OCI-LY7 (cell line): Measurements from ENCODE around the gene SIRT6. TPM values are rescaled to one million over a fixed set of nuclear protein-coding genes. Genes with fewer than 3 reads are reported as not detected.

Experiments
- BruUV-seq: library from RNA; stranded (reverse); fragments of 400-500 nt; replicated peaks from 2 replicates; lab custom pipeline; 2021; lab: Mats Ljungman, UMichigan
- CTCF ChIA-PET: fragments of 300-600 bp; sonication (Branson Sonifier 250); formaldehyde crosslinking; loops from one replicate; lab custom pipeline; 2022; ENCODE audit warnings: antibody characterized with exemption; ENCODE audit not compliant: unreplicated experiment; lab: Charles Lee
- POLR2A ChIA-PET: fragments of 300-600 bp; sonication (Branson Sonifier 250); formaldehyde crosslinking; loops from one replicate; lab custom pipeline; 2022; ENCODE audit warnings: antibody characterized with exemption; lab: Charles Lee
- DNase-seq: peaks from one replicate; pipeline ENCODE4 v3.0.0-alpha.2; 2015; ENCODE audit warnings: low spot score
- H2AFZ ChIP-seq: fragments of 200-600 bp; sonication (generic), shearing (Covaris generic); 2 replicates; pipeline ENCODE4 v1.6.1; 2014; ENCODE audit warnings: mild to moderate bottlenecking, antibody characterized with exemption, low read length, moderate library complexity
- H3K27ac ChIP-seq: fragments of 200-600 bp; sonication (generic); 2 replicates; pipeline ENCODE4 v1.5.1; 2014; ENCODE audit warnings: mixed run types, low read depth, mild to moderate bottlenecking, moderate library complexity, low read length, inconsistent platforms; ENCODE audit not compliant: poor library complexity, severe bottlenecking
- H3K36me3 ChIP-seq: fragments of 200-600 bp; sonication (generic); 2 replicates; pipeline ENCODE4 v1.6.1; 2014; ENCODE audit warnings: mild to moderate bottlenecking, antibody characterized with exemption, low read length, moderate library complexity, mixed read lengths; ENCODE audit not compliant: insufficient read depth
- H3K4me1 ChIP-seq: fragments of 200-600 bp; sonication (generic); 2 replicates; pipeline ENCODE4 v1.5.1; 2014; ENCODE audit warnings: mild to moderate bottlenecking, low read length; ENCODE audit not compliant: insufficient read depth, poor library complexity, severe bottlenecking
- H3K4me2 ChIP-seq: fragments of 200-600 bp; sonication (generic); 2 replicates; pipeline ENCODE4 v1.6.1; 2014; ENCODE audit warnings: mild to moderate bottlenecking, low read length
- H3K4me3 ChIP-seq: fragments of 200-600 bp; sonication (generic); 2 replicates; pipeline ENCODE4 v1.5.1; 2014; ENCODE audit warnings: mild to moderate bottlenecking, low read depth, low read length; ENCODE audit not compliant: poor library complexity, severe bottlenecking
- H3K79me2 ChIP-seq: fragments of 200-600 bp; sonication (generic); 2 replicates; pipeline ENCODE4 v1.6.1; 2016; ENCODE audit warnings: low read depth, mild to moderate bottlenecking, low read length, moderate library complexity, mixed read lengths; ENCODE audit not compliant: insufficient read depth
- H3K9me2 ChIP-seq: fragments of 200-600 bp; sonication (generic); 2 replicates; pipeline ENCODE4 v1.6.1; 2016; ENCODE audit warnings: mild to moderate bottlenecking, low read length, mixed read lengths; ENCODE audit not compliant: insufficient read depth
- H3K9me3 ChIP-seq: fragments of 200-600 bp; sonication (generic); 2 replicates; pipeline ENCODE4 v1.6.1; 2014; ENCODE audit warnings: mild to moderate bottlenecking, mixed run types, low read length, mixed read lengths
- H4K20me1 ChIP-seq: fragments of 200-600 bp; sonication (generic); 2 replicates; pipeline ENCODE4 v1.6.1; 2014; ENCODE audit warnings: mild to moderate bottlenecking, antibody characterized with exemption, low read length, moderate library complexity, mixed read lengths; ENCODE audit not compliant: insufficient read depth
- EZH2phosphoT487 ChIP-seq: fragments of 200-600 bp; sonication (generic); IDR thresholded peaks from 2 replicates; pipeline ENCODE4 v1.6.1; 2018; ENCODE audit warnings: low read depth, borderline replicate concordance, mild to moderate bottlenecking, mixed run types, antibody characterized with exemption, low read length, moderate library complexity, mixed read lengths
- intact Hi-C: fragments of 100-400 bp; cut with micrococcal nuclease; formaldehyde crosslinking; loops from one replicate; pipeline ENCODE4 v1.10.0; 2022; ENCODE audit not compliant: unreplicated experiment
- total RNA-seq, 2 experiments: library from RNA; depleted of rRNA in 1 of 2; stranded (reverse); fragments of >200 nt in 1 of 2; shearing (Covaris generic) in 1 of 2; gene quantifications; 2 replicates each; pipeline ENCODE4 v1.2.3, GENCODE V29; 2014 to 2022
- TF ChIP-seq, protein P1 (sequence below): fragments of 200-600 bp; sonication (generic); conservative IDR thresholded peaks from 2 replicates; pipeline ENCODE4 v1.5.1; 2014; ENCODE audit warnings: mild to moderate bottlenecking, antibody characterized with exemption, low read length, moderate library complexity, mixed read lengths

SIRT6 gene
- total RNA-seq, 2 experiments from 2014 or later: 31.7 to 46.2 TPM

- TF ChIP-seq EZH2phosphoT487: no peak
- TF ChIP-seq, protein P1, sequence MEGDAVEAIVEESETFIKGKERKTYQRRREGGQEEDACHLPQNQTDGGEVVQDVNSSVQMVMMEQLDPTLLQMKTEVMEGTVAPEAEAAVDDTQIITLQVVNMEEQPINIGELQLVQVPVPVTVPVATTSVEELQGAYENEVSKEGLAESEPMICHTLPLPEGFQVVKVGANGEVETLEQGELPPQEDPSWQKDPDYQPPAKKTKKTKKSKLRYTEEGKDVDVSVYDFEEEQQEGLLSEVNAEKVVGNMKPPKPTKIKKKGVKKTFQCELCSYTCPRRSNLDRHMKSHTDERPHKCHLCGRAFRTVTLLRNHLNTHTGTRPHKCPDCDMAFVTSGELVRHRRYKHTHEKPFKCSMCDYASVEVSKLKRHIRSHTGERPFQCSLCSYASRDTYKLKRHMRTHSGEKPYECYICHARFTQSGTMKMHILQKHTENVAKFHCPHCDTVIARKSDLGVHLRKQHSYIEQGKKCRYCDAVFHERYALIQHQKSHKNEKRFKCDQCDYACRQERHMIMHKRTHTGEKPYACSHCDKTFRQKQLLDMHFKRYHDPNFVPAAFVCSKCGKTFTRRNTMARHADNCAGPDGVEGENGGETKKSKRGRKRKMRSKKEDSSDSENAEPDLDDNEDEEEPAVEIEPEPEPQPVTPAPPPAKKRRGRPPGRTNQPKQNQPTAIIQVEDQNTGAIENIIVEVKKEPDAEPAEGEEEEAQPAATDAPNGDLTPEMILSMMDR: no peak
- Histone ChIP-seq H3K79me2 (no peaks in the 10 kb centered on the region), H3K9me2 (no peaks in the 10 kb centered on the region), H3K4me1 (peaks cover 4% of the 10 kb centered on the region), H3K36me3 (no peaks in the 10 kb centered on the region), H3K9me3 (no peaks in the 10 kb centered on the region), H3K4me2 (no peak overlapping the region), H4K20me1 (no peaks in the 10 kb centered on the region), H3K4me3 (no peak overlapping the region), H3K27ac (no peak overlapping the region), H2AFZ (no peak overlapping the region)
- ChIA-PET CTCF (no interaction called here), POLR2A (no interaction called here)
- intact Hi-C loops: no loop called here
- DNase-seq: no peak
- BruUV-seq: no TSS peak
Measured at GRCh38 chr19:4217429-4218264, 35.3 kb upstream of the SIRT6 start.

DNA sequence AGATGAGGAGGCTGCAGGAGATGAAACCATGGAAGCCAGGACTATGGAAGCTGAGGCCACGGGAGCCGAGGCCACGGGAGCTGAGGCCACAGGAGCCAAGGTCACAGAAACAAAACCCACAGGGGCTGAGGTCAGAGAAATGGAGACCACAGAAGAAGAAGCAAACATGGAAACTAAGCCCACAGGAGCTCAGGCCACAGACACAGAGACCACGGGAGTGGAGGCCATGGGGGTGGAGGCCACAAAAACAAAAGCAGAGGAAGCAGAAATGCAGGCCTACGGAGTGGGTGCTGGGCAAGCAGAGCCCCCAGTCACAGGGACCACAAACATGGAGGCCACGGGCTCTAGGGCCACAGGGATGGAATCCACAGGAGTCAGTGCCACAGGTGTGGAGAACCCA lies 34.5 kb upstream of the SIRT6 start:
- BruUV-seq: no TSS peak
- H3K9me3 ChIP-seq: no peaks in the 10 kb centered on the region
- H3K27ac ChIP-seq: no peak overlapping the region
- no peaks in the 10 kb centered on the region for H3K79me2 ChIP-seq
- no peak overlapping the region for H3K4me3 ChIP-seq
- DNase-seq: no peak
- no peaks in the 10 kb centered on the region for H3K9me2 ChIP-seq
- TF ChIP-seq, protein P1: no peak
- TF ChIP-seq EZH2phosphoT487: no peak
- no peaks in the 10 kb centered on the region for H3K4me1 ChIP-seq
- no peak overlapping the region for H2AFZ ChIP-seq
- intact Hi-C loops: no loop called here
- H3K36me3 ChIP-seq: no peaks in the 10 kb centered on the region
- no peak overlapping the region for H3K4me2 ChIP-seq
- POLR2A ChIA-PET: interaction anchor here (0.6 kb wide), 1 partner anchor 47 kb away, joined by 3 read pairs; no protein-coding TSS in a partner anchor
- no peaks in the 10 kb centered on the region for H4K20me1 ChIP-seq
- CTCF ChIA-PET: no interaction called here

GRCh38 chr19:4215807-4216206 lies 33.4 kb upstream of the SIRT6 start:
- Histone ChIP-seq H3K9me3 (no peaks in the 10 kb centered on the region), H3K4me1 (no peaks in the 10 kb centered on the region), H2AFZ (no peak overlapping the region), H3K79me2 (no peaks in the 10 kb centered on the region), H3K27ac (no peak overlapping the region), H3K4me2 (no peak overlapping the region), H4K20me1 (no peaks in the 10 kb centered on the region), H3K9me2 (no peaks in the 10 kb centered on the region), H3K36me3 (no peaks in the 10 kb centered on the region), H3K4me3 (no peak overlapping the region)
- BruUV-seq: no TSS peak
- intact Hi-C loops: no loop called here
- TF ChIP-seq EZH2phosphoT487: no peak
- TF ChIP-seq, protein P1: no peak
- DNase-seq: no peak
- ChIA-PET POLR2A (no interaction called here), CTCF (no interaction called here)
